Sciatic nerve (tissue), 1 donor: ENCODE measurements around the gene BOD1L2. TPM values are rescaled to one million over a fixed set of nuclear protein-coding genes. Genes with fewer than 3 reads are reported as not detected.

ENCODE experiments used
- total RNA-seq: library from RNA; stranded (reverse); fragmentation: NEBNext Ultra II Directional; extraction: Animal tissue kit (Norgen Biotek cat#: 25700); gene quantifications from one replicate; pipeline ENCODE4 v1.2.1, GENCODE V29; 2021
- donor health status: DM: no; HTN: no; CAD: no.

The BOD1L2 gene
- total RNA-seq, 1 donor from 2014 or later = not detected

Other genes starting within 250 kb of the BOD1L2 start
- not detected for gene ST8SIA3, start 205.5 kb downstream of the BOD1L2 start, total RNA-seq